GM12874 (cell line): ENCODE measurements around the gene ADAT1.

Source experiments
- TF ChIP-seq, protein P1 (sequence below): IDR thresholded peaks from 2 replicates; pipeline ENCODE4 v1.5.1; 2011; ENCODE audit warnings: low read depth, mild to moderate bottlenecking, control low read depth, low read length, moderate library complexity; ENCODE audit not compliant: insufficient read depth

Gene ADAT1

GRCh38 chr16:75573955-75574354 is 49.1 kb downstream of the ADAT1 start:
- TF ChIP-seq, protein P1, sequence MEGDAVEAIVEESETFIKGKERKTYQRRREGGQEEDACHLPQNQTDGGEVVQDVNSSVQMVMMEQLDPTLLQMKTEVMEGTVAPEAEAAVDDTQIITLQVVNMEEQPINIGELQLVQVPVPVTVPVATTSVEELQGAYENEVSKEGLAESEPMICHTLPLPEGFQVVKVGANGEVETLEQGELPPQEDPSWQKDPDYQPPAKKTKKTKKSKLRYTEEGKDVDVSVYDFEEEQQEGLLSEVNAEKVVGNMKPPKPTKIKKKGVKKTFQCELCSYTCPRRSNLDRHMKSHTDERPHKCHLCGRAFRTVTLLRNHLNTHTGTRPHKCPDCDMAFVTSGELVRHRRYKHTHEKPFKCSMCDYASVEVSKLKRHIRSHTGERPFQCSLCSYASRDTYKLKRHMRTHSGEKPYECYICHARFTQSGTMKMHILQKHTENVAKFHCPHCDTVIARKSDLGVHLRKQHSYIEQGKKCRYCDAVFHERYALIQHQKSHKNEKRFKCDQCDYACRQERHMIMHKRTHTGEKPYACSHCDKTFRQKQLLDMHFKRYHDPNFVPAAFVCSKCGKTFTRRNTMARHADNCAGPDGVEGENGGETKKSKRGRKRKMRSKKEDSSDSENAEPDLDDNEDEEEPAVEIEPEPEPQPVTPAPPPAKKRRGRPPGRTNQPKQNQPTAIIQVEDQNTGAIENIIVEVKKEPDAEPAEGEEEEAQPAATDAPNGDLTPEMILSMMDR: no peak

- TF ChIP-seq, protein P1: no peak
These were observed 50.1 kb downstream of the ADAT1 start for GRCh38 chr16:75572864-75573542.

DNA sequence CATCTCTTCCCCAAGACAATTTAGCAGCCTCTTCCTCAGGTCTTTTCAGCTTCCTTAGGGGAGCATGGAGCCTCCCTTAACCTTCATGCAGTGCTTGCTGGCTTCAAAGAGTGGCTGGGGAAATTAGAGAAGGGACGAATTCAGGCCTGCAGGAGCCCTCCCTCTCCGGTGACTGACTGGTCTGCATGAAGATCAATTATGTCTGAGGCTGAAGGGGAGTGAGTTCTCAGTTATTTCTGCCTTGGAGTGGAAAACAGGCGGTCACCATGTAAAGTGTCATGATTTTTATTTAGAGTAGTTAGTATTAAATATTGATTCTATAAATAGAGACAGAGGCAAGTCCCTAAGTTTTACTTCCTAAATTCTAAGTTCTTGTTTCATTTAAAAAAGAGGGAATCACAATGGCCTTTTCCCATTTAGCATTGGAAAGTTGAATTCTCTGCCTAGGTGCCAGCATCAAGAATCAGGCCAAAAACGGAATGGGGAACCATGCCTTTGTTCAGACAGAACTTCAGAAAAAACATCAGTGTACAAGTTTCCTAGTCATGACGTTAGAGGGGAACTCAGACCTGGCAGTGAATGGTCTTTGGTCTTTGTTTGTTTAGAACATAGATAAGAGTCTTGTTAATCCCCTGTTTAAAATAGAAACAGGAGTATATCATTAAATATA is 52.5 kb downstream of the ADAT1 start:
- TF ChIP-seq, protein P1: no peak

GRCh38 chr16:75567911-75568310 is 55.2 kb downstream of the ADAT1 start:
- TF ChIP-seq, protein P1: no peak

- TF ChIP-seq, protein P1: no peak
These were observed 56.3 kb downstream of the ADAT1 start for GRCh38 chr16:75566758-75567255.

DNA sequence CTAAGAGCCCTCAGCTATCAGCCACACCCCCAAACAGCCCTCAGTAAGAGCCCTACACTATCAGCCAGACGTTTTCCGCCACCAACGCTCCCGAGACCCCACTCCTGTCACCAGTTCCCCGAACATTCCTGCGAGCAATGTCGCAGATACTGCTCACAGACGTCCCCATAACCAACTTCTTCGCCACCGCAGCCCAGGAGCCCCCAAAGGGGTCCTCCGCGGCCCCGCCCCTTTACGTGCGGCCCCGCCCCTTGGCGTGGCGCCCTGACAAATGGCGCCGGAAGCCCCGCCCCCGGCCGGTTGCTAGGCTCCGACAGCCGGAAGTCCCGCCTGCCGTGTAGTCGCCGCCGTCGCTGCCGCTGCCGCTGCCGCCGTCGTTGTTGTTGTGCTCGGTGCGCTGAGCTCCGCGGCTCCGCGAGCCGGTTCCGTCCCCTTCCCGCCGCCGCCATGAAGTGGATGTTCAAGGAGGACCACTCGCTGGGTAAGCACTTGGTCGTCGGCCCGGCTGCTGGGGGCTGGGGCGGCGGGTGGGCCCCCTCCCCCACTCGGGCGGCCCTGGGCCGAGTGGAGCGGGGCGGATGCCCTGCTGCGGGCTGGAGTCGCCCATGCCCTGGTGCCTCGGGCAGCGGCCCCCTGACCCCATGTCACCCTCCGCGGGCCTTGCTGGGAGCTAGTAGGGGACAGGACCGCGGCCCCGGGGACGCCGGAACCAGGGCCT is 56.9 kb downstream of the ADAT1 start, which contains the start of gene GABARAPL2:
Gene GABARAPL2, plus strand, starts transcription at position 340 of the 718 bp plus-strand sequence. Its CDS starts 108 bp downstream, at position 448.
- TF ChIP-seq, protein P1: no peak

DNA sequence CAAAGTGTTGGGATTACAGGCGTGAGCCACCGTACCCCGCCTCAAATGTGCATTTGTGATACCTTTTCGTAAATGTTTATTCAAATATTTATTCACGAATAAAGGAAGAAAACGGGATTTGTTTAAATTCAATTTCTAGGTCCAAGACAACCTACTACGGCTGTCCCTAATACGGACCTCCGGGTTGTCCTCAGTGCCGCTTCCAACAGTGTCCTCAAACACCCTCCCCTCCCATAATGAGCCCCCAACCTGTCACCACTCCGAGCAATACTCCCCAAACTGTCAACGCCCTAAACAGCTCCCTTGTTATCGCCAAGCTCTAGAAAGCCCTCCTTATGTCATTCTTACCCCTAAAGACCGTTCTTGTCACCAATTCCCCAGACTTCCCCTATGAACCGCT is 57.4 kb downstream of the ADAT1 start:
- TF ChIP-seq, protein P1: no peak
